Midbrain (tissue), 1 donor: ENCODE data around the gene GPR158.
"Not testable (repeated sequence)": the region's sequence is repeated elsewhere in the genome, so short reads cannot be mapped to it uniquely, and the experiment has no call there.

ENCODE experiments used
- DNase-seq: peaks from one replicate; lab custom pipeline; 2025; lab: John Stamatoyannopoulos, UW

Gene GPR158

GRCh38 chr10:25174461-25175230 is at the start of gene GPR158:
TSS of gene GPR158 (plus strand) at chr10:25175001. CDS start at chr10:25175421, 420 bp downstream.
- peak; percentile 96 for DNase-seq

- DNase-seq, result no peak
These were observed 49.6 kb upstream of the GPR158 start for GRCh38 chr10:25125201-25125611.

- no peak for DNase-seq
These were observed 45.2 kb upstream of the GPR158 start for GRCh38 chr10:25129592-25129991.

GRCh38 chr10:25130906-25131305 is 43.9 kb upstream of the GPR158 start:
- DNase-seq, result no peak

GRCh38 chr10:25142116-25142864 is 32.5 kb upstream of the GPR158 start:
- DNase-seq, result no peak

- DNase-seq, result no peak
These were observed 17.2 kb upstream of the GPR158 start for GRCh38 chr10:25157650-25158049.

GRCh38 chr10:25159591-25159990 is 15.2 kb upstream of the GPR158 start:
- no peak for DNase-seq

- no peak for DNase-seq
These were observed 12.4 kb upstream of the GPR158 start for GRCh38 chr10:25162391-25162790.

GRCh38 chr10:25163464-25163863 is 11.3 kb upstream of the GPR158 start:
- not testable (repeated sequence) for DNase-seq

- DNase-seq, result no peak
These were observed 5.1 kb upstream of the GPR158 start for GRCh38 chr10:25169740-25170139.

GRCh38 chr10:25170627-25171026 is 4.2 kb upstream of the GPR158 start:
- no peak for DNase-seq

GRCh38 chr10:25175527-25176420 is 973 bp downstream of the GPR158 start:
- no peak for DNase-seq

- DNase-seq, result peak; percentile 32
These were observed 1.7 kb downstream of the GPR158 start for GRCh38 chr10:25176421-25176968.

GRCh38 chr10:25177093-25177753 is 2.4 kb downstream of the GPR158 start:
- DNase-seq, result no peak

- DNase-seq, result no peak
These were observed 2.9 kb downstream of the GPR158 start for GRCh38 chr10:25177754-25178135.

- DNase-seq, result no peak
These were observed 3.6 kb downstream of the GPR158 start for GRCh38 chr10:25178411-25178810.

GRCh38 chr10:25180801-25181200 is 6.0 kb downstream of the GPR158 start:
- DNase-seq, result no peak

- DNase-seq, result no peak
These were observed 7.8 kb downstream of the GPR158 start for GRCh38 chr10:25182636-25183035.

GRCh38 chr10:25191162-25191895 is 16.5 kb downstream of the GPR158 start:
- DNase-seq, result no peak

- DNase-seq, result no peak
These were observed 23.4 kb downstream of the GPR158 start for GRCh38 chr10:25198151-25198550.
